ENCODE results near the gene ZG16B.

Gene ZG16B

GRCh38 chr16:2783581-2784357 lies 46.3 kb upstream of the ZG16B start (continued):
- TF ChIP-seq SCRT2 (tag by site-specific recombination; IDR thresholded peaks at IDR 0.05) (no peak), ZNF324 (tag by site-specific recombination; IDR thresholded peaks at IDR 0.05) (no peak), ZNF132 (tag by site-specific recombination; IDR thresholded peaks at IDR 0.05; ENCODE audit: borderline replicate concordance) (no peak), ZNF10 (tag by site-specific recombination; IDR thresholded peaks at IDR 0.05) (no peak), ZFP41 (tag by site-specific recombination; IDR thresholded peaks at IDR 0.05; ENCODE audit: borderline replicate concordance) (no peak)

- H3K4me1 ChIP-seq (ENCODE audit: control insufficient read depth, insufficient read depth, low read length), result no peaks in the 10 kb centered on the region
- TF ChIP-seq EGR2 (tag by site-specific recombination; IDR thresholded peaks at IDR 0.05; ENCODE audit: low read depth) (no peak), ZNF571 (tag by site-specific recombination; IDR thresholded peaks at IDR 0.05) (no peak), HOXA7 (CRISPR knock-in tag; IDR thresholded peaks at IDR 0.05; ENCODE audit: borderline replicate concordance) (no peak), ZIC2 (tag by site-specific recombination; IDR thresholded peaks at IDR 0.05) (no peak), ZFP37 (tag by site-specific recombination; IDR thresholded peaks at IDR 0.05) (no peak), ZFP41 (tag by site-specific recombination; IDR thresholded peaks at IDR 0.05; ENCODE audit: borderline replicate concordance) (no peak), HIC1 (tag by site-specific recombination; IDR thresholded peaks at IDR 0.05) (0 out of 2 replicates have a peak, but pooled peaks have one; percentile 30), ZNF175 (tag by site-specific recombination; IDR thresholded peaks at IDR 0.05) (no peak), ZNF169 (tag by site-specific recombination; IDR thresholded peaks at IDR 0.05) (no peak), ZNF132 (tag by site-specific recombination; IDR thresholded peaks at IDR 0.05; ENCODE audit: borderline replicate concordance) (no peak), PRDM6 (tag by site-specific recombination; IDR thresholded peaks at IDR 0.05) (no peak), ZNF292 (tag by site-specific recombination; IDR thresholded peaks at IDR 0.05; ENCODE audit: borderline replicate concordance, low read depth) (no peak), ZNF704 (tag by site-specific recombination; IDR thresholded peaks at IDR 0.05) (no peak), ZNF501 (tag by site-specific recombination; IDR thresholded peaks at IDR 0.05) (no peak), YY1 (tag by site-specific recombination; IDR thresholded peaks at IDR 0.05) (no peak), ZNF560 (tag by site-specific recombination; IDR thresholded peaks at IDR 0.05; ENCODE audit: borderline replicate concordance) (no peak), PATZ1 (tag by site-specific recombination; IDR thresholded peaks at IDR 0.05) (0 out of 2 replicates have a peak, but pooled peaks have one; percentile 11), ZNF366 (tag by site-specific recombination; conservative IDR thresholded peaks at IDR 0.05) (no peak), ZNF426 (tag by site-specific recombination; IDR thresholded peaks at IDR 0.05) (no peak), ZNF830 (tag by site-specific recombination; IDR thresholded peaks at IDR 0.05; ENCODE audit: low read depth) (no peak), TRIM28 (IDR thresholded peaks at IDR 0.05; ENCODE audit: borderline replicate concordance, low read length) (no peak), GLIS1 (tag by site-specific recombination; IDR thresholded peaks at IDR 0.05) (peak; percentile 33; the same call in 1 of the 2 replicates)
- no peak overlapping the region for H3K4me3 ChIP-seq (ENCODE audit: low read depth, low read length)
- ChIA-PET POLR2A (interaction anchor here (0.6 kb wide), 1 partner anchor 976 kb away, joined by 4 read pairs; no protein-coding TSS in a partner anchor), CTCF (interaction anchor here (1.1 kb wide), 1 partner anchor 88 kb away, joined by 4 read pairs; no protein-coding TSS in a partner anchor)
- H3K27ac ChIP-seq (ENCODE audit: extremely low read depth, low read depth, low read length), result no peak overlapping the region
- H3K9me3 ChIP-seq (ENCODE audit: control insufficient read depth, insufficient read depth, low read depth, low read length), result no peaks in the 10 kb centered on the region
- no peaks in the 10 kb centered on the region for H3K36me3 ChIP-seq (ENCODE audit: control insufficient read depth in 2 of 2, insufficient read depth in 1 of 2, low read length in 2 of 2)
Observed at GRCh38 chr16:2784358-2785100, 45.6 kb upstream of the ZG16B start.
